H1 (cell line): ENCODE results near the gene UNC5B. TPM values are rescaled to one million over a fixed set of nuclear protein-coding genes. Genes with fewer than 3 reads are reported as not detected.

Source experiments
- CTCF ChIA-PET: fragments of 300-600 bp; sonication (Branson Sonifier 250); formaldehyde crosslinking; loops from one replicate; lab custom pipeline; 2021; ENCODE audit not compliant: partially characterized antibody; lab: Charles Lee
- POLR2A ChIA-PET: fragments of 300-600 bp; sonication (Branson Sonifier 250); formaldehyde crosslinking; loops from one replicate; lab custom pipeline; 2021; ENCODE audit warnings: inconsistent platforms; ENCODE audit not compliant: partially characterized antibody; lab: Charles Lee
- DNase-seq, 2 experiments: peaks; one replicate each; pipeline versions ENCODE4 v3.0.0 to v3.0.0-alpha.2; 2010 to 2022; ENCODE audit warnings: low spot score in 2 of 2, low read depth in 1 of 2, mixed read lengths in 1 of 2
- FAIRE-seq: peaks from 2 replicates; lab custom pipeline; 2011; peaks lifted over from hg19 to GRCh38; lab: Jason Lieb, UNC
- H2AFZ ChIP-seq: 2 replicates; pipeline ENCODE4 v1.8.1; 2012; ENCODE audit warnings: low read length, inconsistent platforms
- H2AK5ac ChIP-seq: 2 replicates; pipeline ENCODE4 v1.6.1; 2013; ENCODE audit warnings: low read depth, low read length
- H2BK120ac ChIP-seq: replicated peaks from 2 replicates; pipeline ENCODE3; 2013; ENCODE audit warnings: low read depth, low read length, inconsistent platforms
- H2BK12ac ChIP-seq: 2 replicates; pipeline ENCODE4 v1.6.1; 2013; ENCODE audit warnings: low read depth, low read length
- H2BK15ac ChIP-seq: 2 replicates; pipeline ENCODE4 v1.6.1; 2013; ENCODE audit warnings: low read length
- H2BK20ac ChIP-seq: 2 replicates; pipeline ENCODE4 v1.6.1; 2013; ENCODE audit warnings: low read length
- H2BK5ac ChIP-seq: 2 replicates; pipeline ENCODE4 v1.6.1; 2013; ENCODE audit warnings: low read depth, low read length
- H3K14ac ChIP-seq: 2 replicates; pipeline ENCODE4 v1.6.1; 2013; ENCODE audit warnings: inconsistent platforms; ENCODE audit not compliant: insufficient read length
- H3K18ac ChIP-seq: 2 replicates; pipeline ENCODE4 v1.6.1; 2013; ENCODE audit warnings: low read length; ENCODE audit errors: extremely low read depth
- H3K23ac ChIP-seq: 2 replicates; pipeline ENCODE4 v1.6.1; 2013; ENCODE audit warnings: inconsistent platforms; ENCODE audit not compliant: insufficient read length
- H3K23me2 ChIP-seq: 2 replicates; pipeline ENCODE4 v1.6.1; 2013; ENCODE audit warnings: low read depth, low read length
- H3K27ac ChIP-seq: 2 replicates; pipeline ENCODE4 v1.6.1; 2011; ENCODE audit warnings: low read depth, low read length, inconsistent platforms
- H3K27me3 ChIP-seq, 4 experiments: replicated peaks in 1 of 4; 1 replicate in 1 of 4; 2 replicates in 3 of 4; pipeline versions ENCODE4 v1.6.1 to v1.8.1; 2011 to 2013; ENCODE audit warnings: low read length in 3 of 4, mild to moderate bottlenecking in 3 of 4, inconsistent platforms in 2 of 4, mixed read lengths in 2 of 4, moderate library complexity in 1 of 4; ENCODE audit not compliant: control insufficient read depth in 3 of 4, insufficient read depth in 3 of 4; ENCODE audit errors: extremely low read depth in 1 of 4
- H3K36me3 ChIP-seq, 4 experiments: 2 replicates each; pipeline versions ENCODE4 v1.6.1 to v1.8.1; 2011 to 2013; ENCODE audit warnings: mild to moderate bottlenecking in 4 of 4, low read length in 3 of 4, moderate library complexity in 2 of 4, control low read depth in 1 of 4, inconsistent platforms in 1 of 4; ENCODE audit not compliant: insufficient read depth in 4 of 4, control insufficient read depth in 2 of 4
- H3K4ac ChIP-seq: replicated peaks from 2 replicates; pipeline ENCODE3; 2013; ENCODE audit warnings: low read length, low read depth, mixed read lengths, inconsistent platforms; ENCODE audit not compliant: insufficient read length
- H3K4me1 ChIP-seq, 4 experiments: replicated peaks in 1 of 4; 1 replicate in 1 of 4; 2 replicates in 3 of 4; pipeline versions ENCODE4 v1.6.1 to v1.8.1; 2011 to 2013; ENCODE audit warnings: low read length in 3 of 4, inconsistent platforms in 2 of 4, mixed read lengths in 1 of 4; ENCODE audit not compliant: insufficient read depth in 4 of 4, control insufficient read depth in 3 of 4
- H3K4me2 ChIP-seq, 2 experiments: 2 replicates each; pipeline versions ENCODE4 v1.6.1 to v1.8.1; 2011 to 2013; ENCODE audit warnings: low read depth in 2 of 2, low read length in 2 of 2, control low read depth in 1 of 2, inconsistent platforms in 1 of 2, mild to moderate bottlenecking in 1 of 2; ENCODE audit not compliant: insufficient read depth in 1 of 2
- H3K4me3 ChIP-seq, 4 experiments: fragments of 200-600, 300-600 bp in 1 of 4; sonication (generic), shearing (Covaris generic), sonication (Bioruptor Twin) in 1 of 4; 2 replicates each; pipeline versions ENCODE4 v1.5.1 to v1.8.1; 2011 to 2016; ENCODE audit warnings: low read length in 4 of 4, low read depth in 3 of 4, control low read depth in 2 of 4, inconsistent platforms in 2 of 4, mild to moderate bottlenecking in 2 of 4, mixed read lengths in 1 of 4, moderate library complexity in 1 of 4; ENCODE audit not compliant: insufficient read depth in 2 of 4; ENCODE audit errors: extremely low read depth in 1 of 4
- H3K56ac ChIP-seq: replicated peaks from 2 replicates; pipeline ENCODE3; 2013; ENCODE audit warnings: low read depth, mild to moderate bottlenecking, mixed read lengths, low read length, inconsistent platforms; ENCODE audit not compliant: insufficient read length
- H3K79me1 ChIP-seq: 2 replicates; pipeline ENCODE4 v1.6.1; 2013; ENCODE audit warnings: low read depth, low read length, control low read depth
- H3K79me2 ChIP-seq, 2 experiments: 2 replicates each; pipeline versions ENCODE4 v1.6.1 to v1.8.1; 2012 to 2013; ENCODE audit warnings: low read length in 2 of 2, mild to moderate bottlenecking in 2 of 2, inconsistent platforms in 1 of 2; ENCODE audit not compliant: insufficient read depth in 2 of 2, control insufficient read depth in 1 of 2
- H3K9ac ChIP-seq, 4 experiments: replicated peaks in 1 of 4; 1 replicate in 1 of 4; 2 replicates in 3 of 4; pipeline versions ENCODE4 v1.6.1 to v1.8.1; 2011 to 2013; ENCODE audit warnings: low read depth in 3 of 4, low read length in 3 of 4, control low read depth in 2 of 4, mild to moderate bottlenecking in 2 of 4, moderate library complexity in 2 of 4, inconsistent platforms in 1 of 4; ENCODE audit errors: extremely low read depth in 1 of 4
- H3K9me3 ChIP-seq, 2 experiments: 2 replicates each; pipeline versions ENCODE4 v1.6.1 to v1.8.1; 2012 to 2013; ENCODE audit warnings: mild to moderate bottlenecking in 2 of 2, moderate library complexity in 2 of 2, control low read depth in 1 of 2, inconsistent platforms in 1 of 2, low read depth in 1 of 2, low read length in 1 of 2, mixed read lengths in 1 of 2; ENCODE audit not compliant: insufficient read depth in 2 of 2
- H4K20me1 ChIP-seq, 2 experiments: replicated peaks in 1 of 2; 2 replicates each; pipeline versions ENCODE3 to v1.8.1; 2011 to 2013; ENCODE audit warnings: inconsistent platforms in 2 of 2, low read length in 2 of 2, mild to moderate bottlenecking in 1 of 2; ENCODE audit not compliant: insufficient read depth in 2 of 2, control insufficient read depth in 1 of 2
- H4K5ac ChIP-seq: 2 replicates; pipeline ENCODE4 v1.6.1; 2013; ENCODE audit warnings: low read length, low read depth, mixed read lengths, inconsistent platforms; ENCODE audit not compliant: insufficient read length
- H4K8ac ChIP-seq: 2 replicates; pipeline ENCODE4 v1.8.0; 2013; ENCODE audit warnings: mild to moderate bottlenecking, moderate library complexity, low read length, inconsistent platforms; ENCODE audit not compliant: insufficient read depth; ENCODE audit errors: extremely low read depth
- H4K91ac ChIP-seq: replicated peaks from 2 replicates; pipeline ENCODE3; 2013; ENCODE audit warnings: low read length, mixed read lengths, inconsistent platforms; ENCODE audit not compliant: insufficient read length
- WGBS, 2 experiments: shearing (Covaris generic) in 1 of 2; methylation state at CpG; one replicate each; pipeline versions ENCODE4 v1.1.6 to v1.1.7; 2013 to 2015; ENCODE audit warnings: low lambda C conversion rate in 2 of 2, mixed read lengths in 2 of 2, inconsistent platforms in 1 of 2, low coverage in 1 of 2, missing lambda C conversion rate in 1 of 2; ENCODE audit not compliant: insufficient replicate concordance in 2 of 2, insufficient coverage in 1 of 2, insufficient read length in 1 of 2; ENCODE audit errors: extremely low coverage in 1 of 2, missing lambda C conversion rate in 1 of 2; 5-methylcytosine and 5-hydroxymethylcytosine counted together
- polyA plus RNA-seq, 7 experiments: library from polyadenylated mRNA; depleted of rRNA in 3 of 7; stranded (reverse) in 5 of 7; unstranded in 2 of 7; fragments of >200 nt in 5 of 7; fragments of 200-250 nt in 2 of 7; gene quantifications; 1 replicate in 5 of 7; 2 replicates in 1 of 7; 4 replicates in 1 of 7; pipeline versions ENCODE4 v1.2.1 to v1.2.3, GENCODE V29; 2011 to 2013; ENCODE audit warnings: missing spikeins in 2 of 7, mixed read lengths in 2 of 7
- total RNA-seq: library from RNA; stranded (reverse); fragmentation: NEBNext Ultra II Directional; extraction: Animal tissue kit (Norgen Biotek cat#: 25700); gene quantifications from 2 replicates; pipeline ENCODE4 v1.2.1, GENCODE V29; 2021

The UNC5B gene
- total and polyA plus RNA-seq, 2 of the 8 experiments (the other 6 are each of a cell fraction or from before 2014, with no cell fraction given), result 27.9 to 31.8 TPM

GRCh38 chr10:71342573-71343391 is 130.4 kb downstream of the UNC5B start:
- H4K20me1 ChIP-seq, result no peaks in the 10 kb centered on the region
- no peaks in the 10 kb centered on the region for H3K79me2 ChIP-seq
- H4K8ac ChIP-seq, result no peak overlapping the region
- H3K56ac ChIP-seq, result no peak overlapping the region
- H4K5ac ChIP-seq, result peak overlapping the region; percentile 35
- peak overlapping the region; percentile 98; the same call in 1 of the 2 replicates for H2BK12ac ChIP-seq
- H3K4ac ChIP-seq, result peak overlapping the region; percentile 19
- H3K4me2 ChIP-seq, result no peak overlapping the region
- no peaks in the 10 kb centered on the region for H3K23me2 ChIP-seq
- no peak overlapping the region for H3K14ac ChIP-seq
- no peak overlapping the region for H3K9ac ChIP-seq
- FAIRE-seq (no peak), DNase-seq (no peak)
- peak overlapping the region; percentile 95 for H4K91ac ChIP-seq
- H3K79me1 ChIP-seq, result no peaks in the 10 kb centered on the region
- no peaks in the 10 kb centered on the region for H3K27me3 ChIP-seq
- H2BK120ac ChIP-seq, result peak overlapping the region; percentile 86
- peak overlapping the region; percentile 88; the same call in 1 of the 2 replicates for H2AK5ac ChIP-seq
- no peak overlapping the region for H3K23ac ChIP-seq
- no peak overlapping the region for H2AFZ ChIP-seq
- H2BK20ac ChIP-seq, result 0 out of 2 replicates have a peak overlapping the region, but pooled peaks have one; percentile 56
- H2BK15ac ChIP-seq, result no peak overlapping the region
- H3K9me3 ChIP-seq, result no peaks in the 10 kb centered on the region
- CTCF ChIA-PET, result interaction anchor here (0.7 to 7.4 kb wide), 14 partner anchors 11 to 706 kb away, joined by 3 to 52 read pairs (median 4); partner anchors contain the start of gene SLC29A3
- POLR2A ChIA-PET, result interaction anchor here (0.7 kb wide), 1 partner anchor 110 kb away, joined by 3 read pairs; no protein-coding TSS in a partner anchor
- peak overlapping the region; percentile 97; the same call in 1 of the 2 replicates for H3K18ac ChIP-seq
- no peak overlapping the region for H3K27ac ChIP-seq
- no peak overlapping the region for H3K4me3 ChIP-seq
- H3K4me1 ChIP-seq, result peaks cover 19 to 34% (median 27%) of the 10 kb centered on the region in 4 experiments
- peak overlapping the region; percentile 97; the same call in 1 of the 2 replicates for H2BK5ac ChIP-seq
- no peaks in the 10 kb centered on the region for H3K36me3 ChIP-seq
- WGBS, 2 experiments, result 87% methylated on average over 8 of the region's 8 CpGs; no CpG with 5 or more reads in 1 of the 2 experiments
